Stimulated activated CD4-positive, alpha-beta T cell treated with anti-CD3 and anti-CD28 coated beads, Interleukin-4, amount 100 ng/mL, for 48 hours (primary cell): ENCODE results near the gene SH3PXD2B.
"Not testable (repeated sequence)": the region's sequence is repeated elsewhere in the genome, so short reads cannot be mapped to it uniquely, and the experiment has no call there.

Experiments
- DNase-seq, 2 donors: peaks; one replicate each; pipeline ENCODE4 v3.0.0-alpha.2; 2020; ENCODE audit warnings: low read depth in 2 of 2

The SH3PXD2B gene

GRCh38 chr5:172339264-172340180, 114.8 kb downstream of the SH3PXD2B start:
- no peak for DNase-seq

GRCh38 chr5:172336676-172337285, 117.5 kb downstream of the SH3PXD2B start:
- DNase-seq = no peak

- no peak for DNase-seq
Observed at GRCh38 chr5:172336264-172336663, 118.1 kb downstream of the SH3PXD2B start.

GRCh38 chr5:172335721-172336120, 118.6 kb downstream of the SH3PXD2B start:
- DNase-seq = no peak

- DNase-seq = no peak
Observed at GRCh38 chr5:172334641-172335040, 119.7 kb downstream of the SH3PXD2B start.

- DNase-seq = no peak
Observed at GRCh38 chr5:172334196-172334595, 120.1 kb downstream of the SH3PXD2B start.

- not testable (repeated sequence) for DNase-seq
Observed at GRCh38 chr5:172326901-172327300, 127.4 kb downstream of the SH3PXD2B start.

- DNase-seq = no peak
Observed at GRCh38 chr5:172325452-172325851, 128.9 kb downstream of the SH3PXD2B start.

- no peak for DNase-seq
Observed at GRCh38 chr5:172322028-172322965, 132.0 kb downstream of the SH3PXD2B start.

- DNase-seq = no peak
Observed at GRCh38 chr5:172321593-172321992, 132.7 kb downstream of the SH3PXD2B start.

- DNase-seq = no peak
Observed at GRCh38 chr5:172319708-172320441, 134.4 kb downstream of the SH3PXD2B start.

GRCh38 chr5:172315587-172316493, 138.5 kb downstream of the SH3PXD2B start:
- DNase-seq = no peak

- DNase-seq = no peak
Observed at GRCh38 chr5:172313915-172314314, 140.4 kb downstream of the SH3PXD2B start.

- DNase-seq = no peak
Observed at GRCh38 chr5:172312286-172312685, 142.0 kb downstream of the SH3PXD2B start.

GRCh38 chr5:172311605-172312004, 142.7 kb downstream of the SH3PXD2B start:
- no peak for DNase-seq

GRCh38 chr5:172311026-172311425, 143.3 kb downstream of the SH3PXD2B start:
- no peak for DNase-seq

GRCh38 chr5:172305380-172305779, 148.9 kb downstream of the SH3PXD2B start:
- no peak for DNase-seq

- DNase-seq = no peak
Observed at GRCh38 chr5:172303572-172304335, 150.6 kb downstream of the SH3PXD2B start.

GRCh38 chr5:172303162-172303561, 151.2 kb downstream of the SH3PXD2B start:
- DNase-seq = no peak
